ENCODE results near the gene LRP1B.

DNA sequence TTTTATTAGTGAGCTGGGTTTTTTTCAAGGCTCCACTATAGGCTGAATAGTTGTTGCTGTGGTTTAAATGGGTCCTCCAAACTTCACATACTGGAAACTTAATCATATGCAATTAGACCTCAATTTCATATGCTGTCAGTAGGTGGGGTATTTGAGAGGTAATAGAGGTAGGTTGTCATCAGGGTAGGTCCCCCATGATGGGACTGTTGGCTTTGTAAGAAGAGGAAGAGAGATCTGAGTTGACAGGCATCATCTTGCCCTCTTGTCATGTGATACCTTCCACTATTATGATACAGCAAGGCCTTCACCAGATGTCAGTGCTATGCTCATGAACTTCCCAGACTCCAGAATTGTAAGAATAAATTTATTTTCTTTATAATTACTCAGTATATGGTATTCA lies 819.4 kb downstream of the LRP1B start:
- TF ChIP-seq, protein P1, sequence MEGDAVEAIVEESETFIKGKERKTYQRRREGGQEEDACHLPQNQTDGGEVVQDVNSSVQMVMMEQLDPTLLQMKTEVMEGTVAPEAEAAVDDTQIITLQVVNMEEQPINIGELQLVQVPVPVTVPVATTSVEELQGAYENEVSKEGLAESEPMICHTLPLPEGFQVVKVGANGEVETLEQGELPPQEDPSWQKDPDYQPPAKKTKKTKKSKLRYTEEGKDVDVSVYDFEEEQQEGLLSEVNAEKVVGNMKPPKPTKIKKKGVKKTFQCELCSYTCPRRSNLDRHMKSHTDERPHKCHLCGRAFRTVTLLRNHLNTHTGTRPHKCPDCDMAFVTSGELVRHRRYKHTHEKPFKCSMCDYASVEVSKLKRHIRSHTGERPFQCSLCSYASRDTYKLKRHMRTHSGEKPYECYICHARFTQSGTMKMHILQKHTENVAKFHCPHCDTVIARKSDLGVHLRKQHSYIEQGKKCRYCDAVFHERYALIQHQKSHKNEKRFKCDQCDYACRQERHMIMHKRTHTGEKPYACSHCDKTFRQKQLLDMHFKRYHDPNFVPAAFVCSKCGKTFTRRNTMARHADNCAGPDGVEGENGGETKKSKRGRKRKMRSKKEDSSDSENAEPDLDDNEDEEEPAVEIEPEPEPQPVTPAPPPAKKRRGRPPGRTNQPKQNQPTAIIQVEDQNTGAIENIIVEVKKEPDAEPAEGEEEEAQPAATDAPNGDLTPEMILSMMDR (IDR thresholded peaks at IDR 0.05): no peak
- TF ChIP-seq EZH2 (IDR thresholded peaks at IDR 0.05; ENCODE audit: borderline replicate concordance, insufficient read depth, low read depth, low read length, poor library complexity, severe bottlenecking): no peak
